ENCODE results near the gene CTIF. TPM values are rescaled to one million over a fixed set of nuclear protein-coding genes. Genes with fewer than 3 reads are reported as not detected.

CTIF gene
- total and polyA plus RNA-seq, 2 experiments from 2014 or later: 8.6 to 14.4 TPM

- no peaks in the 10 kb centered on the region; the same call in 2 of the 3 replicates for H3K9me3 Mint-ChIP-seq
- H3F3A ChIP-seq (replicated peaks; ENCODE audit: low read depth): no peaks in the 10 kb centered on the region
- DNase-seq (ENCODE audit: low spot score): no peak
- no peaks in the 10 kb centered on the region for H3K4me1 ChIP-seq (ENCODE audit: insufficient read depth)
- peaks cover 11% of the 10 kb centered on the region for H3K27me3 Mint-ChIP-seq (ENCODE audit: insufficient read depth, low read depth, poor library complexity)
- H3K27me3 ChIP-seq (ENCODE audit: insufficient read depth): no peaks in the 10 kb centered on the region
- H3K4me1 Mint-ChIP-seq: peaks cover 3% of the 10 kb centered on the region; the same call in 2 of the 3 replicates
- H3K79me2 ChIP-seq (replicated peaks; ENCODE audit: insufficient read depth): 0 out of 2 replicates have a peak, but pooled peaks cover 3% of the 10 kb centered on the region
- no peak overlapping the region for H3K4me2 ChIP-seq
- no peaks in the 10 kb centered on the region; the same call in 2 of the 3 replicates for H3K36me3 Mint-ChIP-seq (ENCODE audit: low read depth)
- H3K27ac ChIP-seq (ENCODE audit: low read depth): no peak overlapping the region
- H4K20me1 ChIP-seq (replicated peaks; ENCODE audit: insufficient read depth): no peaks in the 10 kb centered on the region; the same call in none of the 2 replicates
- H3K4me3 ChIP-seq: no peak overlapping the region
- no peak for ATAC-seq
- no peak overlapping the region for H2AFZ ChIP-seq
- peaks cover 4% of the 10 kb centered on the region; the same call in 1 of the 2 replicates for H3K9me2 ChIP-seq (ENCODE audit: insufficient read depth)
- H3K36me3 ChIP-seq (ENCODE audit: insufficient read depth): no peaks in the 10 kb centered on the region
- H3K4me3 Mint-ChIP-seq: no peak overlapping the region
- TF ChIP-seq EZH2 (IDR thresholded peaks at IDR 0.05; ENCODE audit: low read depth, unreplicated experiment): no peak
- no peak for TF ChIP-seq JUNB (IDR thresholded peaks at IDR 0.05; ENCODE audit: unreplicated experiment)
- no peak for TF ChIP-seq REST (IDR thresholded peaks at IDR 0.05; ENCODE audit: unreplicated experiment)
- TF ChIP-seq CREB1 (CRISPR knock-in tag; IDR thresholded peaks at IDR 0.05; ENCODE audit: low read depth): no peak
- no peak for TF ChIP-seq CTCF (conservative IDR thresholded peaks at IDR 0.05; ENCODE audit: low read depth in 2 of 2)
- no peak for TF ChIP-seq STAT1 (IDR thresholded peaks at IDR 0.05; ENCODE audit: unreplicated experiment)
- no peak for TF ChIP-seq ETS1 (IDR thresholded peaks at IDR 0.05)
- no peak overlapping the region for H3K27ac Mint-ChIP-seq
These were observed 236.1 kb downstream of the CTIF start for GRCh38 chr18:48774941-48775340.
